Measurements from ENCODE around the gene USP47. TPM values are rescaled to one million over a fixed set of nuclear protein-coding genes. Genes with fewer than 3 reads are reported as not detected.

The USP47 gene
- polyA plus RNA-seq, 2 of the 4 experiments (the other 2 are of a cell fraction): 31.0 to 32.8 TPM

DNA sequence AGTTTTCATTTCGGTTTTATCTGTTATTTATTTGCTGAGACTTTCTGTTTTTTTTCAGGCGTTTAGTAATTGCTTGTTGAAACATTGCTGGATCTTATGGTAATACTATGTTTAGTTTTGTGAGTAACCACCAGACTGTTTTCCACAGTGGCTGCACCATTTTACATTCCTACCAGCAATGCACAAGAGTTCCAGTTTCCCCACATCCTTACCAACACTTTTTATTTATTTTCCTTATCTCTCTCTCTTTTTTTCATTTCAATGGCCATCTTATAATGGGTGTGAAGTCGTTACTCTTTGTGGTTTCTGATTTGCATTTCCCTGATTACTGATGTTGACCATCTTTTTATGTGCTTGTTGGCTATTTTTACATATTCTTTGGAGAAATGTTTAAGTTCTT lies 23.7 kb downstream of the USP47 start:
- Histone ChIP-seq H3K4me1 (peaks cover 8% of the 10 kb centered on the region; the same call in 2 of the 3 replicates), H3K4me3 (no peak overlapping the region), H3K9me3 (peaks cover 16% of the 10 kb centered on the region; the same call in 2 of the 3 replicates), H3K4me2 (no peak overlapping the region), H3K27ac (no peak overlapping the region)
- TF ChIP-seq FOSL2 (IDR thresholded peaks at IDR 0.05) (no peak), FOSL2 (CRISPR knock-in tag; IDR thresholded peaks at IDR 0.05) (no peak)
- POLR2A ChIA-PET: no interaction called here
- ATAC-seq (no peak), FAIRE-seq (no peak), DNase-seq (ENCODE audit: low read depth in 1 of 2, low spot score in 1 of 2) (no peak)
- CTCF ChIA-PET: interaction anchor here (1.1 kb wide), 1 partner anchor 16 kb away, joined by 3 read pairs; no protein-coding TSS in a partner anchor
- WGBS (ENCODE audit: missing lambda C conversion rate): 80% methylated on average over 3 of the region's 3 CpGs

DNA sequence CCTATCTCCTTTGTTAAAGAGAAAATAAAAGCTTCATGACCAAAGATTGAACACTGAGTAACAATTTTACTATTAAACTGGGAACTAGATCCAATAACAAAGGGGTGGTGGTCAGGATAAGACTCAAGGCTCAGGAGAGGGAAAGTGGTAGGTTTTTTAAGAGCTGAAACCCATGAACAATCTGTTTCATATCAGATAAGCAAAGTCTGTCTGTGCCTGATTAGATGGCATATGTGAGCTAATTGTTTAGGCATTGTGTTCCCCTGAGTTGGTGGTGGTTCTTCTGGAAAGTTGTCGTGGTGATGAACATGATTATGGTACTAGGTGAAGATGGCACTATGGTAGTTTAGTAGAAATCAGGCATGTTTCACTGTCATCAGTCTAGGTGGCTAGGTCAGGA lies 24.4 kb downstream of the USP47 start:
- Histone ChIP-seq H3K9me3 (peaks cover 16% of the 10 kb centered on the region; the same call in 2 of the 3 replicates), H3K27ac (no peak overlapping the region), H3K4me2 (no peak overlapping the region), H3K4me1 (peaks cover 9% of the 10 kb centered on the region; the same call in 1 of the 3 replicates), H3K4me3 (no peak overlapping the region)
- CTCF ChIA-PET: interaction anchor here (1.1 kb wide), 1 partner anchor 17 kb away, joined by 3 read pairs; no protein-coding TSS in a partner anchor
- no peak for ATAC-seq
- POLR2A ChIA-PET: no interaction called here
- WGBS (ENCODE audit: missing lambda C conversion rate): 89% methylated on average over 1 of the region's 1 CpG
- DNase-seq (ENCODE audit: low read depth in 1 of 2, low spot score in 1 of 2): no peak
- TF ChIP-seq, protein P1, sequence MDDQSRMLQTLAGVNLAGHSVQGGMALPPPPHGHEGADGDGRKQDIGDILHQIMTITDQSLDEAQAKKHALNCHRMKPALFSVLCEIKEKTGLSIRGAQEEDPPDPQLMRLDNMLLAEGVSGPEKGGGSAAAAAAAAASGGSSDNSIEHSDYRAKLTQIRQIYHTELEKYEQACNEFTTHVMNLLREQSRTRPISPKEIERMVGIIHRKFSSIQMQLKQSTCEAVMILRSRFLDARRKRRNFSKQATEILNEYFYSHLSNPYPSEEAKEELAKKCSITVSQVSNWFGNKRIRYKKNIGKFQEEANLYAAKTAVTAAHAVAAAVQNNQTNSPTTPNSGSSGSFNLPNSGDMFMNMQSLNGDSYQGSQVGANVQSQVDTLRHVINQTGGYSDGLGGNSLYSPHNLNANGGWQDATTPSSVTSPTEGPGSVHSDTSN (IDR thresholded peaks at IDR 0.05): no peak
- TF ChIP-seq NR3C1 (IDR thresholded peaks at IDR 0.05) (no peak), HOXB13 (CRISPR knock-in tag; IDR thresholded peaks at IDR 0.05; ENCODE audit: low read depth) (no peak), SREBF2 (IDR thresholded peaks at IDR 0.05) (no peak), SMC3 (IDR thresholded peaks at IDR 0.05) (no peak), RAD21 (conservative IDR thresholded peaks at IDR 0.05 in 1 of 2, IDR thresholded peaks at IDR 0.05 in 1 of 2) (no peak), EHMT2 (IDR thresholded peaks at IDR 0.05; ENCODE audit: low read depth) (no peak), ZNF302 (CRISPR knock-in tag; IDR thresholded peaks at IDR 0.05) (no peak), HOXA7 (CRISPR knock-in tag; IDR thresholded peaks at IDR 0.05) (no peak), BHLHE40 (IDR thresholded peaks at IDR 0.05; ENCODE audit: low read depth, low read length) (no peak), HMGXB4 (CRISPR knock-in tag; IDR thresholded peaks at IDR 0.05; ENCODE audit: borderline replicate concordance) (no peak), KDM1A (IDR thresholded peaks at IDR 0.05; ENCODE audit: low read depth) (no peak), KDM5A (IDR thresholded peaks at IDR 0.05) (no peak), RNF2 (IDR thresholded peaks at IDR 0.05; ENCODE audit: borderline replicate concordance, low read depth) (no peak)
- TF ChIP-seq, protein P2, sequence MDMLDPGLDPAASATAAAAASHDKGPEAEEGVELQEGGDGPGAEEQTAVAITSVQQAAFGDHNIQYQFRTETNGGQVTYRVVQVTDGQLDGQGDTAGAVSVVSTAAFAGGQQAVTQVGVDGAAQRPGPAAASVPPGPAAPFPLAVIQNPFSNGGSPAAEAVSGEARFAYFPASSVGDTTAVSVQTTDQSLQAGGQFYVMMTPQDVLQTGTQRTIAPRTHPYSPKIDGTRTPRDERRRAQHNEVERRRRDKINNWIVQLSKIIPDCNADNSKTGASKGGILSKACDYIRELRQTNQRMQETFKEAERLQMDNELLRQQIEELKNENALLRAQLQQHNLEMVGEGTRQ (IDR thresholded peaks at IDR 0.05): no peak
- no peak for FAIRE-seq

DNA sequence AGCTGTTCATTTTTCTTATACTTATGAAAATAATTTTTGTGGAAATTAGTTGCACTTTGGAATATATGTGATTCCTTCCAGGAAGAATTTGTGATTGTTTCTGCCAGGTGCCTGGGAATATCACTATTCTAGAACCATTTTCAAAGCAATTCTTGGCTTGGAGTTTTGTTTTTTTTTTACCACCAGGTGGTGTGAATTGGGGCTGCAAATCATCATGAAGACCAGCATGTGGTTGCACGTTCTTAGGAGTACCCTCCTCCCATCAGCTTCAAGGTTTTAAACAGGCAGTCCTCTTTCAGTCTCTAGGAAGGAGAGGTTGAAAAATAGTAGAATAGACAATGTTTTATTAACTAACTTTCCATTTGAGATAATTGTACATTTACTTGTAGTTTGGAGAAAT lies 25.9 kb downstream of the USP47 start:
- 89% methylated on average over 1 of the region's 1 CpG for WGBS (ENCODE audit: missing lambda C conversion rate)
- TF ChIP-seq, protein P2 (IDR thresholded peaks at IDR 0.05): no peak
- no peak for TF ChIP-seq FOXS1 (CRISPR knock-in tag; IDR thresholded peaks at IDR 0.05)
- TF ChIP-seq NFE2L2 (conservative IDR thresholded peaks at IDR 0.05; ENCODE audit: low read length): no peak
- FAIRE-seq (no peak), DNase-seq (ENCODE audit: low read depth in 1 of 2, low spot score in 1 of 2) (no peak), ATAC-seq (no peak)
- ChIA-PET CTCF (no interaction called here), POLR2A (no interaction called here)
- no peak overlapping the region for H3K27ac ChIP-seq
- no peak overlapping the region for H3K4me2 ChIP-seq
- peaks cover 14% of the 10 kb centered on the region; the same call in 2 of the 3 replicates for H3K4me1 ChIP-seq
- no peak overlapping the region for H3K4me3 ChIP-seq
- peaks cover 16% of the 10 kb centered on the region; the same call in 2 of the 3 replicates for H3K9me3 ChIP-seq
